Uterus (tissue), 2 donors: ENCODE data around the gene CCT7.

Experiments
- CTCF ChIP-seq, 4 experiments: fragments of 200-600 bp in 2 of 4; fragments of 450-650 bp in 2 of 4; sonication (generic) in 2 of 4; IDR thresholded peaks; one replicate each; pipeline ENCODE4 v1.5.1; 2016 to 2019; ENCODE audit warnings: antibody characterized with exemption in 4 of 4, mild to moderate bottlenecking in 2 of 4, moderate library complexity in 1 of 4
- POLR2A ChIP-seq, 2 donors: fragments of 450-650 bp; IDR thresholded peaks; one replicate each; pipeline ENCODE4 v1.6.1; 2016; ENCODE audit warnings: antibody characterized with exemption in 2 of 2, mild to moderate bottlenecking in 1 of 2, moderate library complexity in 1 of 2

- TF ChIP-seq CTCF (IDR thresholded peaks at IDR 0.05) (no peak), POLR2A (IDR thresholded peaks at IDR 0.05) (no peak)
Measured at GRCh38 chr2:73227086-73227485, 7.0 kb upstream of the CCT7 start.
